Measurements from ENCODE around the gene GPRASP2.

DNA sequence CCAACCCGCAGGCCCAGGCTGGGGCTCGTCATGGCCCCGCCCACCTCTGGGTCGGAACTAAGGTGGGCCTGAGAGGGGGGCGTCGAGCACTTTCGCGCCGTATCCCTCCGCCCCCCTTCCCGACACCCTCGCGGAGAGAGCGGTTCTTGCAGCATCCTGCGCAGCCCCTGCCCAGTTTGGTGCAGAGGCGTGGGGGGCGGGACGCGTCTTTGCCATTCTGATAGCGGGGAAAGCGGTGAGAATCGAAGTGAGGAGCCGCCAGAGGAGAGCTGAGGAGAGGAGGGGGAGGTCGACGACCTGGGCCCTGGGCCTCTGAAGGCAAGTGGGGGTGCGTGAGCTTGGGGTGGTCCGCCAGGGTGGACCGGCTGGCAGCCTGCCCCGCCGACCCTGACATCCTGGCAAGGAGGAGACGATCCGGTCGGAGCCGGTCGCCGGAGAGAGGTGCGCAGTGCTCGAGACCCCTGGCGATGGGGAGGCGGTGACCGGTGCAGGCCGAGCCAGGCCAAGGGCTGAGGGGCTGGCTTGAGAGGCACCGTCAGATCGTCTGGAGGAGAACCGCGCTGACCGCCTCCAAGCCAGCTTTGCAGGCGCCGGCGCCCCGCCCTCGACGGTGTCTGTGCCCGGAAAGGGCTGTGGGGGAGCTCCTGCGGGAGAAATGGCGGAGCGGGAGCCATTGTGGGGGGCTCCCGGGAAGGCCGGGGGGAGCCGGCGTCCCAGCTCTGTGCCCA lies 33.8 kb downstream of the GPRASP2 start:
- TF ChIP-seq ZKSCAN1 (IDR thresholded peaks at IDR 0.05; ENCODE audit: low read depth, low read length) (no peak), ZNF253 (CRISPR knock-in tag; conservative IDR thresholded peaks at IDR 0.05) (no peak), RAD21 (CRISPR knock-in tag; conservative IDR thresholded peaks at IDR 0.05 in 1 of 2, IDR thresholded peaks at IDR 0.05 in 1 of 2) (no peak), ELF1 (tag; IDR thresholded peaks at IDR 0.05) (no peak), BACH1 (tag; IDR thresholded peaks at IDR 0.05) (no peak), CBFB (CRISPR knock-in tag; IDR thresholded peaks at IDR 0.05) (no peak), PCBP2 (IDR thresholded peaks at IDR 0.05; ENCODE audit: low read depth, low read length, poor library complexity, severe bottlenecking) (no peak), POLR2A (conservative IDR thresholded peaks at IDR 0.05) (no peak)
- TF ChIP-seq, protein P1, sequence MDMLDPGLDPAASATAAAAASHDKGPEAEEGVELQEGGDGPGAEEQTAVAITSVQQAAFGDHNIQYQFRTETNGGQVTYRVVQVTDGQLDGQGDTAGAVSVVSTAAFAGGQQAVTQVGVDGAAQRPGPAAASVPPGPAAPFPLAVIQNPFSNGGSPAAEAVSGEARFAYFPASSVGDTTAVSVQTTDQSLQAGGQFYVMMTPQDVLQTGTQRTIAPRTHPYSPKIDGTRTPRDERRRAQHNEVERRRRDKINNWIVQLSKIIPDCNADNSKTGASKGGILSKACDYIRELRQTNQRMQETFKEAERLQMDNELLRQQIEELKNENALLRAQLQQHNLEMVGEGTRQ (CRISPR knock-in tag; IDR thresholded peaks at IDR 0.05) = no peak
- TF ChIP-seq, protein P2, sequence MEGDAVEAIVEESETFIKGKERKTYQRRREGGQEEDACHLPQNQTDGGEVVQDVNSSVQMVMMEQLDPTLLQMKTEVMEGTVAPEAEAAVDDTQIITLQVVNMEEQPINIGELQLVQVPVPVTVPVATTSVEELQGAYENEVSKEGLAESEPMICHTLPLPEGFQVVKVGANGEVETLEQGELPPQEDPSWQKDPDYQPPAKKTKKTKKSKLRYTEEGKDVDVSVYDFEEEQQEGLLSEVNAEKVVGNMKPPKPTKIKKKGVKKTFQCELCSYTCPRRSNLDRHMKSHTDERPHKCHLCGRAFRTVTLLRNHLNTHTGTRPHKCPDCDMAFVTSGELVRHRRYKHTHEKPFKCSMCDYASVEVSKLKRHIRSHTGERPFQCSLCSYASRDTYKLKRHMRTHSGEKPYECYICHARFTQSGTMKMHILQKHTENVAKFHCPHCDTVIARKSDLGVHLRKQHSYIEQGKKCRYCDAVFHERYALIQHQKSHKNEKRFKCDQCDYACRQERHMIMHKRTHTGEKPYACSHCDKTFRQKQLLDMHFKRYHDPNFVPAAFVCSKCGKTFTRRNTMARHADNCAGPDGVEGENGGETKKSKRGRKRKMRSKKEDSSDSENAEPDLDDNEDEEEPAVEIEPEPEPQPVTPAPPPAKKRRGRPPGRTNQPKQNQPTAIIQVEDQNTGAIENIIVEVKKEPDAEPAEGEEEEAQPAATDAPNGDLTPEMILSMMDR (IDR thresholded peaks at IDR 0.05 in 2 of 3, conservative IDR thresholded peaks at IDR 0.05 in 1 of 3; ENCODE audit: insufficient read depth in 2 of 3, low read depth in 1 of 3, low read length in 3 of 3) = no peak
- TF ChIP-seq, protein P3, sequence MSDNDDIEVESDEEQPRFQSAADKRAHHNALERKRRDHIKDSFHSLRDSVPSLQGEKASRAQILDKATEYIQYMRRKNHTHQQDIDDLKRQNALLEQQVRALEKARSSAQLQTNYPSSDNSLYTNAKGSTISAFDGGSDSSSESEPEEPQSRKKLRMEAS (CRISPR knock-in tag; IDR thresholded peaks at IDR 0.05) = no peak
